ENCODE data around the gene LRRN2. TPM values are rescaled to one million over a fixed set of nuclear protein-coding genes. Genes with fewer than 3 reads are reported as not detected.

LRRN2 gene
- total and polyA plus RNA-seq, 2 of the 8 experiments (the other 6 are each of a cell fraction or from before 2014, with no cell fraction given) = 1.8 to 2.3 TPM

GRCh38 chr1:204709960-204710912 lies 24.7 kb upstream of the LRRN2 start (continued):
- TF ChIP-seq SP1 (IDR thresholded peaks at IDR 0.05; ENCODE audit: low read depth, low read length) (peak; percentile 72; the same call in 1 of the 2 replicates), POU5F1 (IDR thresholded peaks at IDR 0.05; ENCODE audit: low read depth, low read length) (peak; percentile 71; the same call in 1 of the 2 replicates), FOSL1 (IDR thresholded peaks at IDR 0.05; ENCODE audit: insufficient read depth, low read depth, low read length) (no peak), SIN3A (conservative IDR thresholded peaks at IDR 0.05 in 1 of 2, IDR thresholded peaks at IDR 0.05 in 1 of 2; ENCODE audit: low read depth in 1 of 2, low read length in 2 of 2) (0 out of 4 replicates have a peak, but pooled peaks have one; percentile 22 to 50), CTBP2 (IDR thresholded peaks at IDR 0.05; ENCODE audit: borderline replicate concordance, insufficient read depth, insufficient read length, low read length) (peak; percentile 65), HDAC2 (IDR thresholded peaks at IDR 0.05; ENCODE audit: borderline replicate concordance in 1 of 2, low read depth in 2 of 2, low read length in 2 of 2) (peak; percentile 53 to 85; a peak in 1 of 4 replicates), CREB1 (IDR thresholded peaks at IDR 0.05) (0 out of 2 replicates have a peak, but pooled peaks have one; percentile 29), JUND (IDR thresholded peaks at IDR 0.05; ENCODE audit: low read length) (no peak), ATF2 (IDR thresholded peaks at IDR 0.05; ENCODE audit: low read length) (peak; percentile 76), EP300 (IDR thresholded peaks at IDR 0.05; ENCODE audit: borderline replicate concordance in 1 of 2, low read depth in 2 of 2, low read length in 2 of 2) (peak in 1 of 2 experiments; percentile 55; a peak in 1 of 3 replicates), RXRA (IDR thresholded peaks at IDR 0.05; ENCODE audit: insufficient read depth, low read depth, low read length) (peak; percentile 52; the same call in 1 of the 2 replicates), NANOG (IDR thresholded peaks at IDR 0.05; ENCODE audit: insufficient read depth, low read depth, low read length, poor library complexity, severe bottlenecking) (peak; percentile 97)
